HG02623 (cell line): ENCODE data around the gene WBP1L.
"Not testable (repeated sequence)": the region's sequence is repeated elsewhere in the genome, so short reads cannot be mapped to it uniquely, and the experiment has no call there.

Source experiments
- ATAC-seq: cut with Tn5 transposase; IDR thresholded peaks from one replicate; pipeline ENCODE4 v1.9.1; 2021; ENCODE audit warnings: moderate library complexity; ENCODE audit not compliant: unreplicated experiment

The WBP1L gene

GRCh38 chr10:102758240-102758932 lies 14.6 kb downstream of the WBP1L start:
- ATAC-seq: no peak

GRCh38 chr10:102758933-102759262 lies 15.2 kb downstream of the WBP1L start:
- ATAC-seq: not testable (repeated sequence)

- no peak for ATAC-seq
Observed at GRCh38 chr10:102759497-102760210, 15.9 kb downstream of the WBP1L start.

GRCh38 chr10:102761981-102762380 lies 18.2 kb downstream of the WBP1L start:
- no peak for ATAC-seq

GRCh38 chr10:102762401-102763015 lies 18.8 kb downstream of the WBP1L start:
- ATAC-seq: no peak

- no peak for ATAC-seq
Observed at GRCh38 chr10:102763037-102763607, 19.4 kb downstream of the WBP1L start.

GRCh38 chr10:102764470-102765161 lies 20.9 kb downstream of the WBP1L start:
- ATAC-seq: no peak

- no peak for ATAC-seq
Observed at GRCh38 chr10:102765336-102765735, 21.6 kb downstream of the WBP1L start.

GRCh38 chr10:102767428-102768160 lies 23.8 kb downstream of the WBP1L start:
- no peak for ATAC-seq

- ATAC-seq: no peak
Observed at GRCh38 chr10:102769375-102770107, 25.8 kb downstream of the WBP1L start.

GRCh38 chr10:102770108-102770482 lies 26.3 kb downstream of the WBP1L start:
- no peak for ATAC-seq

- ATAC-seq: no peak
Observed at GRCh38 chr10:102770792-102771191, 27.0 kb downstream of the WBP1L start.

GRCh38 chr10:102773320-102773719 lies 29.6 kb downstream of the WBP1L start:
- ATAC-seq: no peak

- no peak for ATAC-seq
Observed at GRCh38 chr10:102773986-102774385, 30.2 kb downstream of the WBP1L start.

GRCh38 chr10:102775201-102775934 lies 31.6 kb downstream of the WBP1L start:
- ATAC-seq: no peak

- ATAC-seq: no peak
Observed at GRCh38 chr10:102775935-102776669, 32.4 kb downstream of the WBP1L start.

GRCh38 chr10:102776779-102777456 lies 33.2 kb downstream of the WBP1L start:
- ATAC-seq: no peak
